NK-92 treated with Interleukin-12 subunit alpha and Interleukin-12 subunit beta, amount 100 ng/mL, for 24 hours (cell line): ENCODE data around the gene AK9.

Experiments used
- DNase-seq: peaks from one replicate; lab custom pipeline; 2025; lab: John Stamatoyannopoulos, UW

The AK9 gene

DNA sequence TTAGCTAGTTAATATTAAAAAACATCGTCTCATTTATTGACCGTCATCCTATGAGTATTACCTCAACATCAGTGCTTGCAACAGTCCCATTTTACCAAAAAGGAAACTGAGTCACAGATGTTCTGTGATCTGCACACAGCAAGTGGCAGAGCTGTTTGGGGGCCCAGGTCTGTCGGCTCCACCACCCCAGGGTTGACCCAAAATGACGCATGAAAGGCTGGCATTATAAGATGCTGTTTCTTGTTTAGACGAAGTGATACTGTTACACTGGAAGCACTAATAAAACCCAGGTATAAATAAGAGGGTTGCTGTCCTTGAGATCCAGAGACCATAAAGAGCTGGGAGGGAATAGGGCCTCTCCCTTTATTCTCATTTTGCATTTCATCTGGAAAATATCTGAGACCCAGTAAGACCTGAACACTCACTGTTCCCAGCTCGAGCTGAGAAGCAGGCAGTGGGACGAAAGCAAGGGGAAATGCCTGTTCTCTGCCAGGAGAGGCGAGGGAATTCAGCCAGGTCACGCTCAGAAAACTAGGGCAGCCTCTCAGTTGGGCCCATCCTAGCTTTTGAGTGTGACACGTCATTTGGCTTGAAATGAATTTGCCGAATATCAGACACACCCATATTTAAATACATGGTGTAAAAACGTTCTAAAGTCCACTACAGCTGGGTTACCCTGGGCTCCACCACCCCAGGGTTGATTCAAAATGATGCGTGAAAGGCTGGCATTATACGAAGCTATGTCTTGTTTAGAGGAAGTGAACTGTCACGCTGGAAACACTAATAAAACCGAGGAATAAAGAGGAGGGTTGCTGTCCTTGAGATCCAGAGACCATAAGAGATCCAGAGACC is 234.1 kb downstream of the AK9 start:
- DNase-seq: no peak

DNA sequence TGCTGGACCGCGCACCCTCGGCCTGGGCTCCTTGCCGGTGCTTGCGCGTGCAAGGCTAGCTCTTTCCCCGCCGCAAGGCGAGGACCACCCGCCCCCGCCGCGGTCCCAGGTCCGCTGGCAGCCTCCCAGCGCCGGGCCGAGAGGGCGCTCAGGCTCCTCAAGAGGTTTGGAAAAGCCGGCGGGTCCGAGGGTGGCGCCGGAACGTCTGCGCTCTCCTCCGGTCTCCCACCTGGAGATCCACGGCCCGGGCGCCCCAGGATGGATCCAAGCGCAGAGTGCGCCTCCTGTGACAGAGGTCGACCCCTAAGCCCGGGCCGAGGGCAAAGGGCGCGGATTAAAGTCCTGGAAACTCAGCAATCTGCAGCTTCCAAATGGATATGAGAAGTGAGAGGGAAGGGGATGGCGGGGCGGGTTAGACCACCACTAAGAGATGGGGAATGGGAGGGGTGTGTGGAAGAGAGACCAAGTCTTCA is 234.9 kb downstream of the AK9 start:
- no peak for DNase-seq

DNA sequence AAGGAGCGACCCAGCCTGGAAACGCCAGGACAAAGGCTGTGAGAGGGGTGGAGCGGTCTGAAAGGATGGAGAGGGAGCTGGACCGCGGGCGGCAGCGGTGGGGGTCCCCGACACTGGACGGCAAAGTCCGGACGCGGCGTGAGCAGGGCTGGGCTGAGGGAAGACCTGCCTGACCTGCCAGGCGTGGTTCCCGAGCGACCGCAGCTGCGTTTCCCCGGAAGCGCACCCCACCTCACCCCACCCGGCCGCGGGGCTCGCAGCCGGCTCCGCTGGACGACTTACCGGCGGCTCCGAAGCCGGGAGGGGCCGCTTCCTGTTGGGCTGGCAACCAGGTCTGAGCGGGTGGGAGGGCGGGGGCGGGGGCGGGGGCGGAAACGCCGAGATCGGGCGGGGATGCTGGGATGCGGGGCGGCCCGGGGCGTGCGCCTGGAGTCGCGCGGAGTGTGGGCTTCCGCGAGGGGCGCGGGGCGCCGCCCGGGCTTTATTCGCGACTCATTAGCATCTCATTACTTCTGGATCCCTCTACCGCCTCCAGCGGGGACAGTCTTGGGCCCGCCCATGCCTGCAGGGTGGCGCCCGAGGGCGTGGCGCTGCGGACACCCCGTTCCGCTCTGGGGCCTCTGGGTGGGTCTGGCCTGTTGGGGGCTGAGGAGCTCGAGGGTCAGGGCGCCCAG is 235.4 kb downstream of the AK9 start, which contains the start of gene MICAL1:
Gene MICAL1 (minus strand): TSS at position 336 of the 674 bp plus-strand sequence. CDS start 1,576 bp downstream, outside the sequence.
- peak; percentile 79 for DNase-seq

DNA sequence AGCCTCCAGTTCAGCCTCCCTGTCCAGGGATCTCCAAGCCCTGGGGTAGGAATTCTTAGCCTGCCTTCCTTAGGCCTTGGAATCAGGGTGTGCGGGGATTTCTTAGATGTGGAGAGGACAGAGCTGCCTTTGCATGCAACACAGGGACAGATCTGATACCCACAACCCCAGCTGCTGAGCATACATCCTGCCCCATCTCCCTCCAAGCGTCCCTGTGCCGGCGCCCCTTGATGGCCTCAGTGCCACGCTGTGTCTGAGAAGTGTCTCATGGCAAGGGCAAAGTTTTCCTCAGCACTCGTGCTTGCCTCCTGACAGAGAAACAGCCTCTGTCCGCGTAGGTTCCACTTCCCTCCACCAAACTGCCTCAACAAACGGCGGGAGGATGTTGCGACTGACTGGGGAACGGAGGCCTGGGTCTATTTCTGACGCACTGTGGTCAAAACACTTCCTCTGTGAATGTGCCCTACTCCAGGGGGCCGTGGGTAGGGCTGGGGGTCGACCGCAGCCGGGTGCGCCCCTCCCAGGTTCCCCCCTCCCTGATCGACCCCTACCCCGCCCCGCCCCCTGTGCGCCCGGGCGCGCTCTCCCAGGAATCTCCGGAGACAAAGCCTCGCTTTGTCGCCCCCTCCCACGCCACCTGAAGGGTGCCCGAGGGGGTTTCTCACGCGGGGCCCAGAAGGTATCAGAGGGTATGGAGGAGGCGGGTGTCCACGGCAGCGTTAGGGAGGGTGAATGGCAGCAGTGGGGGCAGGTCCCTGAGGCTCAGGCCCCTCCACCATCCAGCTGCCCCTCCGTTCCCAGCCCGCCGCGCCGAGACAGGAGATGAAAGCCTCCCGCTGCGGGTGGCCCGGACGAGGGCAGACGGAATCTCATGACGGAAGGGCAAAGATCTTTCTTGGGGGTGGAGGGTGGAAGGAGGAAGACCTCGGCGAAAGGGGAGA is 236.2 kb downstream of the AK9 start:
- DNase-seq: peak; percentile 79

DNA sequence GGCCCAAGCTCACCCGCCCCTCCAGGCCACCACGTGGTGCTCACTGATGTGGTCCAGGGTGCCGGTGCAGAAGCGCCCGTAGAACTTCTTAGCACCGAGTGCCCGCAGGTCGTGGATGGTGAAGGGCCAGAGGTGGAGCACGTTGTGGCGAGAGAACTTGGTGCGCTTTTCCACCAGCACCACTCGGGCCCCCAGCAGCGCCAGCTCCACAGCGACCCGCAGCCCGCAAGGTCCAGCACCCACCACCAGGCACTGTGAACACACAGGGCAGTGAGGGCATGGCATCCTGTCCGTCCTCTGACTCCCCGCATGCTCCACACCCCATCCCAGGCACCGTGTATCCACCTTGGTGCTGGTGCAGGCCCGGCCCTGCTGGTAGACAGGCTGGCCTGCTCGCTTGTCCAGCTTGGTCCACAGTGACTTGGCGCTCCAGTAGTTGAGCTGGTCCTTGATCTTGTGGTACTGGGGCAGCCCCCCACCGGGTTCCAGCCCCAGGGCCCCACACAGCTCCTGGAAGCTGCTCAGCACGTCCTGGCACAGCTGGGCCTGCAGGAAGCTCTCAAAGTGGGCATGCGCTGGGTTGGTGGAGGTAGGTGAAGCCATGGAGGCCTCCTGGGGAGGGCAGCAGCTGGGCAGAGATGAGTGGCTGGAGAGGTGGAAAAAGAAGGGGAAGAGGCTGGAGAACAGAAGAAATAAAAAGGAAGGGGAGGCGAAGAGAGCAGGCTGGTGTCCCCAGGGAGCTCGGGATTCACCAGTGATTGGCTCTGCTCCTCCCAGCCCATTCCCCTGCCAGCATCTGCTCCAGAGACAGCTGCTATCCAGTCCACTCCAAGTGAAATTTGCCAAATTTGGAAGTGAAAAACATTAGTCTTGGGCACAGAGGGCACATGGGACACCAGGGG is 237.2 kb downstream of the AK9 start:
- DNase-seq: no peak

DNA sequence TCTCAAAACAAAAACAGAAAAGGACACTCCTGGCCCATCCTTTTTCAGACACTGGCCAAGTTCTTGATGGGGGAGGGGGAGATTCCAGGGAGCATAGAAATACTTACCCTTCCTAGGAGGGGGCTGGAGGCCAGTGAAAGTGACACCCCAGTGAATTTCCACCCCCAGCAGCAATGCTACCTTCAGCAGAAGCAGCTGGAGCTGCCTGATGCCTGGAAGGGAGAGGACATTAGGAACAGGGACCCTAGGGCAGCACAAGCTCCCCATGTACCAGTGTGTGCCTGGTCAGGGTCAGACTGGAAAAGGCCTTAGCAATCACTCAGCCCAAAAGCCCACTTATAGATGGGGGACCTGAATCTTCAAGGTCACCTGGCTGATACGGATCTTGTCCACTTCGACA is 237.8 kb downstream of the AK9 start:
- no peak for DNase-seq

DNA sequence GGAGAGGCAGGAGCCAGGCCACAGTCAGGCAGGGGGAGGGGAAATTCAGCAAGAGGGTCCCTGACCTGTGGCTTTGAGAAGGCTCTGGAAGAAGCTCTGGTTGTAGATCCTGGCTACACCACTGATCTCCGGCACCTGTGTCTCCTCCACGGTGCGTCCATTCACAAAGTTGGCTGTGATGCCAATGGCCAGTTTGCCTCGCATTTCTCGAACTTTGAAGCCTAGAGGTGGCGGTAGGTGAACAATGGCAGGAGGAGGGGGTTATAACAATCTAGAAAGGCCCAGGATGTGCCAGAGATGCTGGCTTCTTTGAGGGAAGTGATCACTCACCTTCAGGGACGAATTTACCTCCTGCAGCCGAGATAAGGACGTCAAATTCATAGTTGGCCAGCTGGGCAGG is 238.8 kb downstream of the AK9 start:
- DNase-seq: no peak

DNA sequence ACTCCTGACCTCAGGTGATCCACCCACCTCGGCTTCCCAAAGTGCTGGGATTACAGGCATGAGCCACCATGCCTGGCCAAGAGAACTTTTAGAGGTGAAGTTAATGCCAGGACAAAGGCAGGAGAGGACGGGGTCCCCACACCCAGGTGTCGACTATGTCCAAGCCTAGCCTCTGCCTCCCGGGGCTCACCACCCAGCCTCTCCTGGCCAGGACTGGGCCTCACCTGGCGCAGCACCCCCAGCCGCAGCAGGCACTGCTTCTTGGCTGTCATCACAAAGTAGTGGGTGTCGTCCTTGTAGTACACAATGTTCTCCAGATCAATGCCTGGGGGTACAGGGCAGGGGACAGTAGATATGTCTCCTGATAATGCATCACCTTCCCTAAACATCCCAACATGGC is 239.6 kb downstream of the AK9 start:
- no peak for DNase-seq

DNA sequence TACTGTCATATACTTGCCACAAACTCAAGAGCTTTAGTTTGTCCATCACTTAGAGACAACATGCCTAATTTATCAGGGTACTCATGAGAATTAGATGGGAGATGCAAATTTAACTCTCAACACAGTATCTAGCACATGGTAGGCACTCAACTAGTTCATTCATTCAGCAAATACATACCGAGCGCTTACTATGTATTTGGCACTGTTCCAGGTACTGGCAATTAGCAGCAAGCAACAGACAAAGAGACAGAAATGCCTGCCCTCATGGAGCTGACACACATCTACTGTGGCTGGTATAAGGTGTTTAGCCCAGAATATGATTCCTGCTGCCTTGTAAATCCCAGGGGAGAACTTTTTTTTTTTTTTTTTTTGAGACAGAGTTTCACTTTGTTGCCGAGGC is 240.2 kb downstream of the AK9 start:
- DNase-seq: no peak

DNA sequence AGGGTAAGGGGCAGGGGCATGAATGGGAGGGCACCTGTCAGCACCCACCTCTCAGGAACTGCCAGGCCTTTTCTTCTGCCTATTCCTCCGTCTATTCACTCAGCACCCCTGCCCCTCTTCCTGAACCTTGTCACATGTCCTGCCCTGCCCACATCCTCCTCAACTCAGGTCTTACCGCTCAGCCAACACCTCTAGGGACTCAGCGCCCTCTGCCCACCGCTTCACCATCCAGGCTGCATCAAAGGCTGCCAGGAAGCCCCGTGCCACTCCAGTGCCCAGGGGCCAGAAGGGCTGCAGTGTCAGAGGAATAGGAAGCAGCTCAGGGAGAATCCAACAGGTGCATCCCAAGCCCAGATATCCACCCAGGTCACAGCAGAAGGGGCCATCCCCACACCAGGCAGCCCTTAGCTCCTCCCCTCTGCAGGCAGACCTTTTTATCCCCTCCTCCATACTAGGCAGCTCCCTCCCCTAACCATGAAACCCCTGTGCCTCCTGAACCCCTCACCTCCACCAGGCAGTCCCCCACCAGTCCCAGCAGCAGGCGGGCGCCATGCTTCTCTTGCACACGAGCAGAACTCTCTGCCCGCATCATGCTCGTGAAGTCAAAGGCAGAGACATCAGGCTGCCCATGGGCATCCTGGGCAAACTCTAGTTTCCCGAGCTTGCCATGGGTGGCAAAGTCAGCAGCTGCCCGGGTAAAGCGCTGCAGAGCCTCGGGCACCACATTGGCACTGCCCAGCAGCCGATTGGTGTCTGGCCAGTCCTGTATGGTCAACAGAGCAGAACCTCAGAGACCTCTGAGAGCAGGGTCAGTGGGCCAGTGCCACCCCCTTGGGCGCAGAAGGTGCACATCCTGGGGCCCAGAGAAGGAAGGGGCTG is 241.0 kb downstream of the AK9 start:
- peak; percentile 23 for DNase-seq

DNA sequence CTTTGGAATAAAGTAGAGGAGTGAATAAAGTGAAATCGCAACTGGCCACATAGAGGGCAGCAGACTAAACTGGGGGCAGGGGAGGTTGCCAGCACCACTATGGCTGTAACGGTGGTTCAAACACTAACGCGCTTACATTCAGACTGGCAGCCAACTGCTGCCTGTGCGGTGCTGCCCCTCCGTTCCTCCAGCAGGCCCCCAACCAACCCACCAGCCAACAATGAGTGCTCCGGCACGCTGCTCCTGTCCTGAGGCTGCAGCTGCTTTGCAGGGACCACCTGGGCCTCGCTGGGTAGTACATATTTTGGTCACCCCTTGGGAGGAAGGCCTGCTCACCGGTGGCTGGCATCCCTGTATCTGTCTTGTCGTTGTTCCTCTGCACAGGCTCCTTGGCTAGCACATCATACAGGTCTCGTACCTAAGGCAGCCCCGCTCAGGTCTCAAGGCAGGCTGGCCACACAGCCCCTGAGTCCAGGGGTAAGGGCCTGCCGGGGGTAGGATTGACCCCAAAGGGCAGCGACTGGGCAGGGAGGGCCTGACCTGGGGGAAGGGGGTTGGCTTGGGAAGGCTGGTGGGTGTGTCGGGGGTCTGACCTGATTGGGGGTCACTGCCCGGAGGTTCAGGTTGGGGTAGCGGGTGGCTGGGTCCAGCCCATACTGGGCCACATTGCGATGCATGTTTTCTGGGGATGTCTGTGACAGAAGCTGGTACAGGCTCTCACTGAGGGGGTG is 241.8 kb downstream of the AK9 start:
- no peak for DNase-seq

DNA sequence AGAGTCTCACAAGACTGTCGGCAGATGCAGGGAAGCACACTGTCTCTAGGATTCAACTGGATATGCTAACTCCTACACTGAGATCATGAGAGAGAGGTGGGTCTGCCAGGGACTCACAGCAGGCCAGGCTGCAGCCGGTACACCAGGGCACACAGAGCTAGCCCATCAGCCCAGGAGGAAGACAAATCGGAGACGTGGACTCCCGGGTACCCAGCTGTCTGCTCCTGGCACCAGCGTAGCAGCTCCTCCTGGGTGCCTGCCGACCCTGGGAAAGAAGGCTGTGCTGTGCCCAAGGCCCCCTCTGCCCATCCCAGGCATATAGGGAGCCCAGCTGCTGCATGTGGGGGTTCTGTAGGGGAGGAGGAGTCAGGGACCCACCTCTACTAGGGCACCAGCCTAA is 242.4 kb downstream of the AK9 start:
- no peak for DNase-seq

DNA sequence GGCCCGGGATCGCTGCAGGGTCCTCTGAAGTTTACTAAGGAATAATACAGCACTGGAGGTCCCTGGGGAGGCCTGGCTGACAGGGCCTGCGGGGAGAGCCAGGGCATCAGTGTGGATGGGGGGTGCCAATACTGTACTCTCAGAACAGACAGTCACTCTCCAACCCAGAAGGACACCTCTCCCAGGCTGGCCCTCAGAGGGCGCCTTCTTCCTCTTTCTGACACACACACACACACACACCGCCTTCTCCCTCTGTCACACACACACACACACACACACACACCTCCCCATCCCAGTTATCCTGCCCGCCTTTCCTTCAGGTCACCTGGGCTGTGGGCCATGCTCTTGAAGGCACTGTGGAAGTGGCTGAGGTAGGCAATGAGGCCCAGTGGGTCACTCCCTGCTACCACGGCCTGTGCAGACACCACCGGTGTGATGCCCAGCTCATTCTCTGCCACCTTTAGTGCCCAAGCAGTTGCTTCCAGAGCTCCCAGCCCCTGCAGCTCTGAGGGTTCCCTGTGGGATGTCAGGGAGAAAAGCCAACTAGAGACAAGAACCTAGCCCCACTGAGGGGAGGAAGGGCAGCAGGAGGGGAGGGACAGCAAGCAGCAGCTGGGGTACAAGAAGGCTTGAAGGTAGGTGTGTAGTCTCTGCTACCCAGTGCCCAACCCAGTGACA is 243.0 kb downstream of the AK9 start:
- DNase-seq: no peak

DNA sequence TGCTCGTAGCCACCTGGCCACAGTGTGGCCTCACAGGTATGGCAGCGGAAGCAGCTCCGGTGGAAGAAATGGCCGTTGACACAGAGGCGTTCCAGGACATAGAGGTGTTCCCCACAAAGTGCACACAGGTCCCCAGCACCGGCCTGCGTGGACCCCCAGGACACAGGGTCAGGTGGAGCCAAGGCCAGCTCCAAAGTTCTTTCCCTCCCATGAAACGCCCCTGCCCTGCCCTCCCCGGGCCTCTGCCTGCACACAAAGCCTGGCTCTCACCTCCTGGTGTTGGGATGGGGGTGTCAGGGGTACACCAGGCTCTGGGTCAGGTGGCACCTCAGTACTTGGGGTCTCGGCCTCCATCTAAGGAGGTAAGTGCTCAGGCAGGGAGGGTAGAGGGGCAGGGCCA is 243.9 kb downstream of the AK9 start:
- no peak for DNase-seq

DNA sequence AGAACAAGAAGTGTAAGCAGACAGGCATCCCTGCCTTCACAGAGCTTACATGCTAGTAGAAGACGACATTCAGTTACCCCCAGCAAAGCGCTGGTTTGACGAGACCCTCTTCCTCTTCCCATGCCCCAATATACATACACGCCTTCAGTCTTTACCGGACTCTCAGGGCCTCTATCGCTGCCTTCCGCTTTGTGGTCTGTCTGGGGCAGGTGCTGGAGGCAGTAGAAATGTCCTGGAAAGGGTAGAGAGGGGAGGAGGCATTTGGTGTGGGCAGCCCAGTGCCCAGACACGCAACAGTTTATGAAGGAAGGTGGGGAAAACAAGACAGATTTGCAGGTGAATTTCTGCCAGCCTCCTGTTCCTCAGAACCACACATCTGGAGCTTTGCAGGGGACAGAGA is 244.5 kb downstream of the AK9 start:
- no peak for DNase-seq

DNA sequence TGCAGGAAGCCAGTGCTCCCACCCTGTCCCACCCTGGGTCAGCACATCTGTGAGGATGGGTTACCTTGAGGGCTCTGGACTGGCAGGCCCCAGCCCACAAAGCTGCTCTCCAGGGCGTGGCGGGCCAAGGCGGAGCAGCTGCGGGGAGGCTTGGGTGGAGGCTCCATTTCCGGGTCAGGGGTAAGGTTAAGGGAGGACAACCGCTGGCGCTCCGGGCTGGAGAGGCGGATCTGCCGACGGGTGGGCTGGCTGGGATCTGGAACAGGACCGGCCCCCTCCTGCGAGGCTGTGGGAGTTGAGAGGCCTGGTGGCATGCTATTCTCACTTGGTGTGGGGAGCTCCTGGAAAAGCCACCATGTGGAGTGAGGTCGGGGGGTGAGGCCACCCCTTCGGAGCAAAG is 244.9 kb downstream of the AK9 start:
- DNase-seq: no peak

DNA sequence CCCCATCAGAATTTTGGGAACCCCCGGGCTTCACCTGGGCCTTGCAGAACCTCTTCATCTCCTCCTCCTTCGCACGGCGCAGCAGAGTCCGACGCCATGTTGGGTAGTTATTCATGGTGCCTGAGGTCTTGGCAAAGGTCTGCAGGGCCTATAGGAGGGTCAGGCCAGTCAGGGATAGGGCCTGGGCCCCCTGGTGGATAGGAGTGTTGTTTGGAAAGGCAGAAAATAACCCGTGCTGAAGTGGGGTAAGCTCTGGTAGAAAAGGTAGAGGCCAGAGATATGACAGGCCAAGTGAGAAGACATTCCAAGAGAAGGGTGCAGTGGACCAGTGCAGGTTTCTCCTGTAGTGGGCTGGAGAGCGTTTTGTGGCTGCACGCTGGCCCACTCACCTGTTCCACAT is 245.6 kb downstream of the AK9 start:
- DNase-seq: no peak

DNA sequence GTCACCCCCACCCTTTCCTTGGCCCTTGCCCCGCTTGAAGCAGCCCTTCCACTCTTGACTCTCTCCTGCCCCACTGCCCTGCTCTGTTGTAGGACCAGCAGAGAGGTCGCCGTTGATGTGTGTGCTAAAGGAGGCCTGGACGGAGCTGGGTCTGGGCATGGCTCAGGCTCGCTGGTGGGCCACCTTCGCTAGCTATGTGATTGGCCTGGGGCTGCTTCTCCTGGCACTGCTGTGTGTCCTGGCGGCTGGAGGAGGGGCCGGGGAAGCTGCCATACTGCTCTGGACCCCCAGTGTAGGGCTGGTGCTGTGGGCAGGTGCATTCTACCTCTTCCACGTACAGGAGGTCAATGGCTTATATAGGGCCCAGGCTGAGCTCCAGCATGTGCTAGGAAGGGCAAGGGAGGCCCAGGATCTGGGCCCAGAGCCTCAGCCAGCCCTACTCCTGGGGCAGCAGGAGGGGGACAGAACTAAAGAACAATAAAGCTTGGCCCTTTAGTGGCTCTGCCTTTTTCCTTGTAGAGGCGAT is 247.5 kb downstream of the AK9 start:
- no peak for DNase-seq
